GM21825 (cell line): ENCODE results near the gene CARD19.

ENCODE experiments used
- ATAC-seq: cut with Tn5 transposase; IDR thresholded peaks from one replicate; pipeline ENCODE4 v1.9.1; 2021; ENCODE audit warnings: mild to moderate bottlenecking, moderate library complexity; ENCODE audit not compliant: unreplicated experiment

The CARD19 gene

GRCh38 chr9:93149361-93149760 is 53.3 kb downstream of the CARD19 start:
- ATAC-seq, result no peak

DNA sequence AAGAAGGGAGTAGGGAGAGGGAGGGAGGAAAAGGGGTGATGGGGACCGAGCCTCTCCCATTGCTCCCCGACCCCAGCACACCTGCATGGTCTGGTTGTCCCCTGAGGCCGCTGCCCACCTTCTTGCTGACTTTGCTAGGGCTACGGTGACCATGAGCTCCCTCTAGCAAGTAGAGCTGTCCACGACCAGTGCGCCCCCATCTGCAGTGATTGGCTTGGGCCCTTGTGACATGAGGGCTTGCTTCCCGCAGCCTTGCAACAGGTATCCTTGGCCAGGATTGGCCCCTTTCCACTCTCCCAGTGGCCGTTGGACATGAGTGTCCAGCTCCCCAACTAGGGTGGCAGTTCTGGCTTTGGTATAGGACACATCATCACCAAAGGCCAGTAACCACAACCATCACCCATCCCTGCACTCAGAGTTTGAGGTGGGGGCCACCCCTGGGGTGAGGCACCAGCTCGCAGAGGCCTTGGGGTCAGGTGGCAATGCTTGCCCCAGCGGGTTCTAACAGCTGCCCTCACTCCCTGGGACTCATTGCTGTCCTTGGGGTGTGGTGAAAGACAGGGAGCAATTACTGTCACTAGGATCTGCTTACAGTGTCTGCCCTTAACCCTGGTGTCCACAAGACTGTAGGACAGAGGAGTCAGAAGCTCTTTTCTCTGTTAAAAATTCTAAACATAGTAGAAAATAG is 55.2 kb downstream of the CARD19 start:
- no peak for ATAC-seq

GRCh38 chr9:93154293-93154903 is 58.4 kb downstream of the CARD19 start:
- no peak for ATAC-seq

DNA sequence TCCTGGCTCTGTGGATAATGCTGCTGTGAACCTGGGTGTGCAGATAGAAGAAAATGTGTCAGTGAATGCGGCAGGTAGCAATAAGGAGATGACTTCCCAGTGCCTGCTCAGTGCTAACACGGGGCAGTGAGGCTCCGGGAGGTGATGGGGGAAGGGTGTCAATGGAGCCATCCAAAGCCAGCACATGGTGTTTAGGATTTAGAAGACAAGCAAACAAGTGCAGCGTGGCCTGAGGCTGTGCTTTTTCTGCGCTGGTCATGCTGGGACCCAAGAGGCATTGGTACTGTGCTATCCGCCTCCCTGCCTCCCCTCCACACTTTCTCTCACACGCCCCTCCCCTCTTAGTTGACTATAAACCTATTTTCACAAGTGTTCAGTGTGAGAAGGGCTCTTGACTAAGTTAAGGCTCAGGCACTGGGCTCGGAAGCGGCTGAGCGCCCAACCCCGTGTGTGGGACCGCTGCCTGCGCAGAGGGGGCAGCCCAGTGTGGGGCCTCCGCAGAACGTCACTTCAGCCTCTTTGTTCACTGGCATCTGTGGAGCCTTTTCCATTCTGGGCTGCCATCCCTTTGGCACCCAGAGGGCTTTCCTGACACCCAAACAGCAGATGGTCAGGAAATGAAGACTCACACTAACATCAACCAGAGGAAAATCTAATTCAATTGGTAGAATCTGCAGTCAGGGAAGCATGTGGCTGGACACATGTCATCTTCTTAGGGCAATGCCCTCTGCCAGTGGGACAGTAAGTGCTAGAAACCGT is 59.9 kb downstream of the CARD19 start:
- ATAC-seq, result no peak

- ATAC-seq, result no peak
These were observed 60.5 kb downstream of the CARD19 start for GRCh38 chr9:93156475-93157008.

DNA sequence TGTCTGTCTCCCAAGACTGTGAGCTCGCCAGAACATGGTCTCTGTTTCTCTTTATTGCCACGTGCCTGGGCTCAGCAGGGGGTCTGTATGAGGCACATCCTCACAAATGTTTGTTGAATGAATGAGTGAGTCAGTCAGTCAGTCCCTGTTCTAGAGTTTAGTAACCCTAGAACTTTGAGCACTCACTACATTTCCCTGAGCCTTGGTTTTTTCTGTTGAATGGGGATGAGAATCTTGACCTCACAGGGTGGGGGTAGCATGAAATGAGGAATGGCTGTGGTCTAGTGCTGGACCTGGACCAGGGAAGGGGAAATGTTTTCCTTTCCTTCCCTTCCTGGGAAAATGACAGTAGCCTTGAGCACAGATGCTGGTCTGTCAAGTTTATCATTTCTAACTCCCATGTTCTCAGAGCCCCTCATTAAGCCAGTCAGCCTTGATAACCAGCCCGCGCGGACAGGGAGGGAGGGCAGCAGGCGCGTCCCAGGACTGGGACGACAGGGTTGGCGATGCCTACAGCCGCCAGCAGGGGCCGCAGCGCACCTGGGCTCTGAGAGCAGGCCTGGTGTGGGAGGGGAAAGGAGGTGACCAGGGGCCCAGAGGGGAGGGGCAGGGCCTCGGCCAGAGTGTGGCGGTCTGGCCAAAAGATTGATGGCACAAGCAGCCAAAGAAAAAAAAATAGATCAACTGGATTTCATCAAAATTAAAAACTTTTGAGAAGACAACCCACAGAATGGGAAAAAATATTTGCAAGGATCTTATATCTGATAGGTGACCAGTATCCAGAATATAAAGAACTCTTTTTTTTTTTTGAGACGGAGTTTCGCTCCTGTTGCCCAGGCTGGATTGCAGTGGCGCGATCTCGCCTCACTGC is 63.8 kb downstream of the CARD19 start:
- peak; percentile 88 for ATAC-seq

GRCh38 chr9:93161786-93162562 is 66.0 kb downstream of the CARD19 start:
- ATAC-seq, result no peak
